NCI-H1930 (cell line): ENCODE results near the gene GUCY1A2.

Experiments
- DNase-seq, 2 experiments: peaks; one replicate each; lab custom pipeline; 2025; lab: John Stamatoyannopoulos, UW

GUCY1A2 gene

GRCh38 chr11:106745941-106746340 lies 272.3 kb downstream of the GUCY1A2 start:
- DNase-seq, result no peak

GRCh38 chr11:106733635-106734034 lies 284.6 kb downstream of the GUCY1A2 start:
- no peak for DNase-seq

GRCh38 chr11:106728859-106729258 lies 289.4 kb downstream of the GUCY1A2 start:
- DNase-seq, result no peak

- DNase-seq, result no peak
These were observed 289.9 kb downstream of the GUCY1A2 start for GRCh38 chr11:106728379-106728778.

GRCh38 chr11:106727256-106727655 lies 291.0 kb downstream of the GUCY1A2 start:
- DNase-seq, result no peak

GRCh38 chr11:106724293-106724892 lies 293.9 kb downstream of the GUCY1A2 start:
- DNase-seq, result no peak

- no peak for DNase-seq
These were observed 295.2 kb downstream of the GUCY1A2 start for GRCh38 chr11:106723071-106723470.

GRCh38 chr11:106717222-106717621 lies 301.1 kb downstream of the GUCY1A2 start:
- no peak for DNase-seq

GRCh38 chr11:106714199-106714598 lies 304.1 kb downstream of the GUCY1A2 start:
- DNase-seq, result no peak

- DNase-seq, result no peak
These were observed 309.9 kb downstream of the GUCY1A2 start for GRCh38 chr11:106708348-106708747.

- no peak for DNase-seq
These were observed 311.9 kb downstream of the GUCY1A2 start for GRCh38 chr11:106706355-106706754.

GRCh38 chr11:106702805-106703204 lies 315.5 kb downstream of the GUCY1A2 start:
- DNase-seq, result no peak

- DNase-seq, result no peak
These were observed 321.2 kb downstream of the GUCY1A2 start for GRCh38 chr11:106697058-106697457.

- no peak for DNase-seq
These were observed 322.8 kb downstream of the GUCY1A2 start for GRCh38 chr11:106695506-106695905.

GRCh38 chr11:106694501-106694900 lies 323.8 kb downstream of the GUCY1A2 start:
- no peak for DNase-seq

GRCh38 chr11:106691807-106692365 lies 326.4 kb downstream of the GUCY1A2 start:
- no peak for DNase-seq

- no peak for DNase-seq
These were observed 327.4 kb downstream of the GUCY1A2 start for GRCh38 chr11:106690923-106691322.

GRCh38 chr11:106684944-106685343 lies 333.3 kb downstream of the GUCY1A2 start:
- no peak for DNase-seq

GRCh38 chr11:106683435-106683834 lies 334.8 kb downstream of the GUCY1A2 start:
- DNase-seq, result no peak

- no peak for DNase-seq
These were observed 336.8 kb downstream of the GUCY1A2 start for GRCh38 chr11:106681435-106681834.

- no peak for DNase-seq
These were observed 338.7 kb downstream of the GUCY1A2 start for GRCh38 chr11:106679581-106679980.

- no peak for DNase-seq
These were observed 339.1 kb downstream of the GUCY1A2 start for GRCh38 chr11:106679181-106679580.

- no peak for DNase-seq
These were observed 348.2 kb downstream of the GUCY1A2 start for GRCh38 chr11:106670069-106670468.

GRCh38 chr11:106668147-106668546 lies 350.1 kb downstream of the GUCY1A2 start:
- DNase-seq, result no peak
